H54 (cell line): ENCODE measurements around the gene KBTBD8.

Experiments
- DNase-seq: peaks from one replicate; pipeline ENCODE4 v3.0.0; 2011; ENCODE audit warnings: low spot score, mixed read lengths; ENCODE audit not compliant: insufficient read length
- FAIRE-seq: peaks from 3 replicates; lab custom pipeline; 2011; peaks lifted over from hg19 to GRCh38; lab: Jason Lieb, UNC
- POLR2A ChIP-seq: IDR thresholded peaks from 2 replicates; pipeline ENCODE4 v1.6.1; 2011; ENCODE audit warnings: low read depth, mild to moderate bottlenecking, low read length

The KBTBD8 gene

GRCh38 chr3:67011414-67012131, 13.5 kb downstream of the KBTBD8 start:
- no peak for FAIRE-seq
- DNase-seq: no peak

GRCh38 chr3:67012564-67012963, 14.5 kb downstream of the KBTBD8 start:
- TF ChIP-seq POLR2A: no peak
- no peak for FAIRE-seq
- no peak for DNase-seq

More at GRCh38 chr3:67011414-67012131, 13.5 kb downstream of the KBTBD8 start:
- no peak for TF ChIP-seq POLR2A

- DNase-seq (no peak), FAIRE-seq (no peak)
- no peak for TF ChIP-seq POLR2A
Observed at GRCh38 chr3:67015702-67016484, 17.8 kb downstream of the KBTBD8 start.

GRCh38 chr3:67016522-67017080, 18.5 kb downstream of the KBTBD8 start:
- no peak for DNase-seq
- TF ChIP-seq POLR2A: no peak
- no peak for FAIRE-seq

- TF ChIP-seq POLR2A: no peak
- DNase-seq (no peak), FAIRE-seq (no peak)
Observed at GRCh38 chr3:67017211-67017610, 19.1 kb downstream of the KBTBD8 start.

GRCh38 chr3:67018105-67018788, 20.1 kb downstream of the KBTBD8 start:
- TF ChIP-seq POLR2A: no peak
- FAIRE-seq (no peak), DNase-seq (no peak)

- TF ChIP-seq POLR2A: no peak
Observed at GRCh38 chr3:67018789-67019526, 20.9 kb downstream of the KBTBD8 start.

GRCh38 chr3:67028001-67028784, 30.1 kb downstream of the KBTBD8 start:
- TF ChIP-seq POLR2A: no peak
- FAIRE-seq: no peak

More at GRCh38 chr3:67018789-67019526, 20.9 kb downstream of the KBTBD8 start:
- no peak for FAIRE-seq
- no peak for DNase-seq

GRCh38 chr3:67030785-67031740, 33.0 kb downstream of the KBTBD8 start:
- DNase-seq (no peak), FAIRE-seq (no peak)
- no peak for TF ChIP-seq POLR2A

More at GRCh38 chr3:67028001-67028784, 30.1 kb downstream of the KBTBD8 start:
- DNase-seq: no peak

- no peak for TF ChIP-seq POLR2A
- DNase-seq (no peak), FAIRE-seq (no peak)
Observed at GRCh38 chr3:67031986-67032385, 33.9 kb downstream of the KBTBD8 start.

GRCh38 chr3:67033079-67033478, 35.0 kb downstream of the KBTBD8 start:
- no peak for TF ChIP-seq POLR2A
- FAIRE-seq: no peak
- DNase-seq: no peak

- TF ChIP-seq POLR2A: no peak
- FAIRE-seq (no peak), DNase-seq (no peak)
Observed at GRCh38 chr3:67034371-67034770, 36.3 kb downstream of the KBTBD8 start.
